HEK293 (cell line): ENCODE results near the gene CCT3.

Source experiments
- SCRT1 ChIP-seq: fragments of 450-650 bp; formaldehyde crosslinking; IDR thresholded peaks from 2 replicates; pipeline ENCODE4 v1.5.1; 2016; ENCODE audit warnings: missing biosample characterization, missing genetic modification characterization, borderline replicate concordance
- TF ChIP-seq, protein P1 (sequence below): fragments of 450-650 bp; formaldehyde crosslinking; IDR thresholded peaks from 2 replicates; pipeline ENCODE4 v1.5.1; 2017; ENCODE audit warnings: missing biosample characterization, missing genetic modification characterization
- TF ChIP-seq, protein P2 (sequence below): fragments of 450-650 bp; formaldehyde crosslinking; IDR thresholded peaks from 2 replicates; pipeline ENCODE4 v1.5.1; 2016; ENCODE audit warnings: missing biosample characterization, missing genetic modification characterization

DNA sequence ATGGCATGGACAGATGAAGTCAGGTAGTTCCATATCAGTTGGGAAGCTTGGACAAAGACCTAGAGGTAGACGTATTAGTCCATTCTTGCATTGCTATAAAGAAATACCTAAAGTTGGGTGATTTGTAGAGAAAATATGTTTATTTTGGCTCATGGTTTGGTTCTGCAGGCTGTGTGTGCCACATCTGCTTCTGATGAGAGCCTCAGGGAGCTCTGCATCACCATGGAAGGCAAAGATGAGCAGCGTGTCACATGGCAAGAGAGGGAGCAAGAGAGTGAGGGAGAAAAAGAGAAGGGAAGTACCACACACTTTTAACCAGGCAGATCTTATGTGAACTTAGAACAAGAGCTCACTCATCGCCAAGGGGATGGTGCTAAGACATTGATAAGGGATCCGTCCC is 9.2 kb upstream of the CCT3 start:
- TF ChIP-seq, protein P1, sequence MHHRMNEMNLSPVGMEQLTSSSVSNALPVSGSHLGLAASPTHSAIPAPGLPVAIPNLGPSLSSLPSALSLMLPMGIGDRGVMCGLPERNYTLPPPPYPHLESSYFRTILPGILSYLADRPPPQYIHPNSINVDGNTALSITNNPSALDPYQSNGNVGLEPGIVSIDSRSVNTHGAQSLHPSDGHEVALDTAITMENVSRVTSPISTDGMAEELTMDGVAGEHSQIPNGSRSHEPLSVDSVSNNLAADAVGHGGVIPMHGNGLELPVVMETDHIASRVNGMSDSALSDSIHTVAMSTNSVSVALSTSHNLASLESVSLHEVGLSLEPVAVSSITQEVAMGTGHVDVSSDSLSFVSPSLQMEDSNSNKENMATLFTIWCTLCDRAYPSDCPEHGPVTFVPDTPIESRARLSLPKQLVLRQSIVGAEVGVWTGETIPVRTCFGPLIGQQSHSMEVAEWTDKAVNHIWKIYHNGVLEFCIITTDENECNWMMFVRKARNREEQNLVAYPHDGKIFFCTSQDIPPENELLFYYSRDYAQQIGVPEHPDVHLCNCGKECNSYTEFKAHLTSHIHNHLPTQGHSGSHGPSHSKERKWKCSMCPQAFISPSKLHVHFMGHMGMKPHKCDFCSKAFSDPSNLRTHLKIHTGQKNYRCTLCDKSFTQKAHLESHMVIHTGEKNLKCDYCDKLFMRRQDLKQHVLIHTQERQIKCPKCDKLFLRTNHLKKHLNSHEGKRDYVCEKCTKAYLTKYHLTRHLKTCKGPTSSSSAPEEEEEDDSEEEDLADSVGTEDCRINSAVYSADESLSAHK (tag by site-specific recombination) = no peak
- no peak for TF ChIP-seq SCRT1 (tag by site-specific recombination)
- TF ChIP-seq, protein P2, sequence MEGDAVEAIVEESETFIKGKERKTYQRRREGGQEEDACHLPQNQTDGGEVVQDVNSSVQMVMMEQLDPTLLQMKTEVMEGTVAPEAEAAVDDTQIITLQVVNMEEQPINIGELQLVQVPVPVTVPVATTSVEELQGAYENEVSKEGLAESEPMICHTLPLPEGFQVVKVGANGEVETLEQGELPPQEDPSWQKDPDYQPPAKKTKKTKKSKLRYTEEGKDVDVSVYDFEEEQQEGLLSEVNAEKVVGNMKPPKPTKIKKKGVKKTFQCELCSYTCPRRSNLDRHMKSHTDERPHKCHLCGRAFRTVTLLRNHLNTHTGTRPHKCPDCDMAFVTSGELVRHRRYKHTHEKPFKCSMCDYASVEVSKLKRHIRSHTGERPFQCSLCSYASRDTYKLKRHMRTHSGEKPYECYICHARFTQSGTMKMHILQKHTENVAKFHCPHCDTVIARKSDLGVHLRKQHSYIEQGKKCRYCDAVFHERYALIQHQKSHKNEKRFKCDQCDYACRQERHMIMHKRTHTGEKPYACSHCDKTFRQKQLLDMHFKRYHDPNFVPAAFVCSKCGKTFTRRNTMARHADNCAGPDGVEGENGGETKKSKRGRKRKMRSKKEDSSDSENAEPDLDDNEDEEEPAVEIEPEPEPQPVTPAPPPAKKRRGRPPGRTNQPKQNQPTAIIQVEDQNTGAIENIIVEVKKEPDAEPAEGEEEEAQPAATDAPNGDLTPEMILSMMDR = no peak
